Gastrocnemius medialis (tissue), 4 donors: ENCODE results near the gene DTNA. TPM values are rescaled to one million over a fixed set of nuclear protein-coding genes. Genes with fewer than 3 reads are reported as not detected.
A peak's percentile ranks its signal among the peaks of the same experiment; 100 is the strongest.

Experiments
- ATAC-seq, 2 donors: fragments of 150-250 bp; one replicate each; pipeline ENCODE4 v1.9.1; 2016
- DNase-seq, 2 donors: peaks; one replicate each; pipeline ENCODE4 v3.0.0-alpha.2; 2019
- H3K27ac ChIP-seq, 4 donors: fragments of 200-600 bp; sonication (generic); 1 replicate in 1 of 4; 2 replicates in 3 of 4; pipeline ENCODE4 v1.5.1; 2016 to 2018; ENCODE audit warnings: mild to moderate bottlenecking in 2 of 4, moderate library complexity in 1 of 4
- H3K27me3 ChIP-seq, 3 donors: fragments of 200-600 bp; sonication (generic) in 2 of 3; 1 replicate in 1 of 3; 2 replicates in 2 of 3; pipeline versions ENCODE4 v1.5.1 to v1.6.0; 2016 to 2019; ENCODE audit warnings: mild to moderate bottlenecking in 1 of 3, moderate library complexity in 1 of 3
- H3K36me3 ChIP-seq, 2 donors: fragments of 200-600 bp; sonication (generic) in 1 of 2; one replicate each; pipeline ENCODE4 v1.5.1; 2017 to 2018
- H3K4me1 ChIP-seq, 2 donors: fragments of 200-600 bp; sonication (generic) in 1 of 2; one replicate each; pipeline ENCODE4 v1.5.1; 2016 to 2017; ENCODE audit warnings: mild to moderate bottlenecking in 2 of 2
- H3K4me3 ChIP-seq, 4 donors: fragments of 200-600 bp; sonication (generic) in 3 of 4; 1 replicate in 1 of 4; 2 replicates in 3 of 4; pipeline ENCODE4 v1.5.1; 2016 to 2019; ENCODE audit warnings: mild to moderate bottlenecking in 2 of 4
- H3K9me3 ChIP-seq, 3 donors: fragments of 200-600 bp; sonication (generic) in 2 of 3; 1 replicate in 1 of 3; 2 replicates in 2 of 3; pipeline ENCODE4 v1.5.1; 2016 to 2019
- POLR2A ChIP-seq, 2 donors: fragments of 450-650 bp; IDR thresholded peaks; one replicate each; pipeline ENCODE4 v1.6.1; 2017; ENCODE audit warnings: antibody characterized with exemption in 2 of 2, mild to moderate bottlenecking in 2 of 2, moderate library complexity in 2 of 2
- in situ Hi-C, 4 donors: fragments of 200-750 bp; cut with MboI; loops; one replicate each; pipeline versions ENCODE4 v1.15.0 to v1.8.0; 2017; ENCODE audit warnings: low sequenced_read_pairs in 4 of 4
- intact Hi-C: fragments of 100-400 bp; cut with DNase I; formaldehyde crosslinking; loops from one replicate; pipeline ENCODE4 v1.15.1; 2023; ENCODE audit warnings: low total_unique reads
- total RNA-seq, 4 donors: library from RNA; depleted of rRNA; stranded (reverse); fragments of >200 nt; gene quantifications; one replicate each; pipeline versions ENCODE4 v1.1.0 to v1.2.3, GENCODE V29; 2016
- TF ChIP-seq, protein P1 (sequence below), 5 experiments: fragments of 450-650 bp in 3 of 5; fragments of 200-600 bp in 2 of 5; sonication (generic) in 2 of 5; IDR thresholded peaks in 4 of 5; conservative IDR thresholded peaks in 1 of 5; 1 replicate in 4 of 5; 2 replicates in 1 of 5; pipeline ENCODE4 v1.5.1; 2016 to 2019; ENCODE audit warnings: antibody characterized with exemption in 5 of 5, mild to moderate bottlenecking in 3 of 5, moderate library complexity in 3 of 5

The DTNA gene
- total RNA-seq, 4 donors from 2014 or later, result 38.6 to 63.9 (median 56.1) TPM

DNA sequence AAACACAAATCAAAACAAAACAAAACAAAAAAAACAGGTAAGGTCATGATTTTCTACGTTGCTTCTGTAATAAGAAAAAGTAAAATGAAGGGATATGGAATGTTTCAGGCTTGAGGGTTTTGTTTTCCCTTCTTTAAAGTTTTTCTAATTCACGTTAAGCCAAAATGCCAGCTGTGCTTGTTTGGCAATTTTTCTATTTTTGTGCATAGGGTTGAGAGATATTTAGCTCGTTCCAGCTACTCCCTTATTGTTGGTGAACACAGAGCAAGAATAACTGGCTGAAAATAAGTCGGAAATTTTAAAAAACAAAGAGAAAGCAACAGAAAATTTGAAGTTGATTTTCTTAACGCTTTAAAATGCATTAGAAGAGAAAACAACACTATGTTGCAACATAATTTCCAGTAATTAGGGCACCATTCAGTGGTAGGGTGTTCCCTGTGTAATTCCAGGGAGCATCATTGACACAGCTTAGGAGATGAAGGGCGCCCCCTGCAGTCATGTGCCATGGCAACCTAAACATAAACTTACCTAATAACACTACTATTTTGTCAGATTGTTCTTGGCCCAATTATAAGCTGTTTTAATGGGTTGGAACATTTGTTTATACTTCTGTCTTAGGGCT is 99.5 kb downstream of the DTNA start:
- Histone ChIP-seq H3K27ac (peak overlapping the region in 2 of 4 donors; percentile 25 to 32), H3K9me3 (no peaks in the 10 kb centered on the region), H3K36me3 (peaks cover 0 to 14% of the 10 kb centered on the region in 2 donors), H3K4me1 (peaks cover 23 to 35% of the 10 kb centered on the region in 2 donors), H3K27me3 (no peaks in the 10 kb centered on the region), H3K4me3 (no peak overlapping the region)
- peak; percentile 49 to 61 for ATAC-seq
- intact Hi-C loops, result no loop called here
- in situ Hi-C loops, result no loop called here
- no peak for TF ChIP-seq POLR2A (IDR thresholded peaks at IDR 0.05)
- TF ChIP-seq, protein P1, sequence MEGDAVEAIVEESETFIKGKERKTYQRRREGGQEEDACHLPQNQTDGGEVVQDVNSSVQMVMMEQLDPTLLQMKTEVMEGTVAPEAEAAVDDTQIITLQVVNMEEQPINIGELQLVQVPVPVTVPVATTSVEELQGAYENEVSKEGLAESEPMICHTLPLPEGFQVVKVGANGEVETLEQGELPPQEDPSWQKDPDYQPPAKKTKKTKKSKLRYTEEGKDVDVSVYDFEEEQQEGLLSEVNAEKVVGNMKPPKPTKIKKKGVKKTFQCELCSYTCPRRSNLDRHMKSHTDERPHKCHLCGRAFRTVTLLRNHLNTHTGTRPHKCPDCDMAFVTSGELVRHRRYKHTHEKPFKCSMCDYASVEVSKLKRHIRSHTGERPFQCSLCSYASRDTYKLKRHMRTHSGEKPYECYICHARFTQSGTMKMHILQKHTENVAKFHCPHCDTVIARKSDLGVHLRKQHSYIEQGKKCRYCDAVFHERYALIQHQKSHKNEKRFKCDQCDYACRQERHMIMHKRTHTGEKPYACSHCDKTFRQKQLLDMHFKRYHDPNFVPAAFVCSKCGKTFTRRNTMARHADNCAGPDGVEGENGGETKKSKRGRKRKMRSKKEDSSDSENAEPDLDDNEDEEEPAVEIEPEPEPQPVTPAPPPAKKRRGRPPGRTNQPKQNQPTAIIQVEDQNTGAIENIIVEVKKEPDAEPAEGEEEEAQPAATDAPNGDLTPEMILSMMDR (IDR thresholded peaks at IDR 0.05 in 4 of 5, conservative IDR thresholded peaks at IDR 0.05 in 1 of 5), result peak in 3 of 5 experiments; percentile 20 to 40 (median 35)
- DNase-seq, result peak in 1 of 2 donors; percentile 40

DNA sequence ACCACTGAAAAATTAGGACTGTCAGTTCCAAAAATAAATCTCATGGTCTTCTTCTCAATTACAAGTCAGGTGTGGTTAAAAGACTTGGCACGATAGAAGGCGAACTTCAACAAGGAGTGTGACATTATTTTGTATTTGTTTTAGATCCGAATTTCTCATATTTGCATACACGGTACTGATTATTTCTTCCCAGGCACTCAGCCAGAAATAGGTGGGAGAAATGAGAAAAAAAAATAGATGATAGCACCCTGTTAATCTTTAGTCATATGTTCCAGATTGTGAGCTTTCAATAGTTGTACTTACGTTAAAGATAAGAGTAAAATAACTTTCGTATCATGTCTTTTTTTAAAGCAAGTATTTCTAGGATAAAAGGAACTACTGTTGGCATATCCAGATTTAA is 106.1 kb downstream of the DTNA start:
- H3K4me3 ChIP-seq, result no peak overlapping the region
- H3K27me3 ChIP-seq, result no peaks in the 10 kb centered on the region
- no peak for TF ChIP-seq POLR2A (IDR thresholded peaks at IDR 0.05)
- TF ChIP-seq, protein P1 (IDR thresholded peaks at IDR 0.05 in 4 of 5, conservative IDR thresholded peaks at IDR 0.05 in 1 of 5), result no peak
- peak overlapping the region; percentile 27 to 67 (median 52) for H3K27ac ChIP-seq
- H3K9me3 ChIP-seq, result no peaks in the 10 kb centered on the region
- H3K4me1 ChIP-seq, result peaks cover 14 to 16% of the 10 kb centered on the region in 2 donors
- DNase-seq (no peak), ATAC-seq (peak; percentile 25 to 30)
- H3K36me3 ChIP-seq, result peaks cover 0 to 18% of the 10 kb centered on the region in 2 donors
- in situ Hi-C loops (no loop called here), intact Hi-C loops (no loop called here)

GRCh38 chr18:34817636-34818035 is 107.5 kb downstream of the DTNA start:
- DNase-seq, result no peak
- ATAC-seq, result no peak
- Histone ChIP-seq H3K4me1 (peaks cover 25 to 29% of the 10 kb centered on the region in 2 donors), H3K36me3 (peaks cover 0 to 5% of the 10 kb centered on the region in 2 donors), H3K27ac (peak overlapping the region in 2 of 4 donors; percentile 31 to 36), H3K9me3 (no peaks in the 10 kb centered on the region), H3K27me3 (no peaks in the 10 kb centered on the region), H3K4me3 (no peak overlapping the region)
- in situ Hi-C loops (no loop called here), intact Hi-C loops (no loop called here)
- TF ChIP-seq, protein P1 (IDR thresholded peaks at IDR 0.05 in 4 of 5, conservative IDR thresholded peaks at IDR 0.05 in 1 of 5), result no peak
- no peak for TF ChIP-seq POLR2A (IDR thresholded peaks at IDR 0.05)

DNA sequence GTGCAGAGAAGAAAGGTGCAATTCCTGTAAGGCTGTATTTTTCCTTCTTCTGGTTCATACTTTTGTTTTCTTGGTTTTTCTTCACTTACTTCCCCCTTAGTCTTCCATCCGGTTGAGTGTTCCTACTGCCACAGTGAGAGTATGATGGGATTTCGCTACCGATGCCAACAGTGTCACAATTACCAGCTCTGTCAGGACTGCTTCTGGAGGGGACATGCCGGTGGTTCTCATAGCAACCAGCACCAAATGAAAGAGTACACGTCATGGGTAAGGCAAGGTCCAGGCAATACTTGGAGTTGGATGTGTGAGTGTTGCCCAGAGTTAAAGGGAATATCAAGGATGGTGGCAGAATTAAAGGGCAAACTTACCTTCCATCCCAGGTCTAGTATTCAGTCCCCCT is 108.0 kb downstream of the DTNA start:
- Histone ChIP-seq H3K4me3 (no peak overlapping the region), H3K36me3 (peaks cover 0 to 4% of the 10 kb centered on the region in 2 donors), H3K27ac (peak overlapping the region in 1 of 4 donors; percentile 36), H3K4me1 (peaks cover 25 to 29% of the 10 kb centered on the region in 2 donors), H3K9me3 (no peaks in the 10 kb centered on the region), H3K27me3 (no peaks in the 10 kb centered on the region)
- DNase-seq (no peak), ATAC-seq (no peak)
- intact Hi-C loops (no loop called here), in situ Hi-C loops (no loop called here)
- TF ChIP-seq, protein P1 (IDR thresholded peaks at IDR 0.05 in 4 of 5, conservative IDR thresholded peaks at IDR 0.05 in 1 of 5), result no peak
- TF ChIP-seq POLR2A (IDR thresholded peaks at IDR 0.05), result no peak
